Measurements from ENCODE around the gene MIEN1.
"Not testable (repeated sequence)": the region's sequence is repeated elsewhere in the genome, so short reads cannot be mapped to it uniquely, and the experiment has no call there.

The MIEN1 gene

DNA sequence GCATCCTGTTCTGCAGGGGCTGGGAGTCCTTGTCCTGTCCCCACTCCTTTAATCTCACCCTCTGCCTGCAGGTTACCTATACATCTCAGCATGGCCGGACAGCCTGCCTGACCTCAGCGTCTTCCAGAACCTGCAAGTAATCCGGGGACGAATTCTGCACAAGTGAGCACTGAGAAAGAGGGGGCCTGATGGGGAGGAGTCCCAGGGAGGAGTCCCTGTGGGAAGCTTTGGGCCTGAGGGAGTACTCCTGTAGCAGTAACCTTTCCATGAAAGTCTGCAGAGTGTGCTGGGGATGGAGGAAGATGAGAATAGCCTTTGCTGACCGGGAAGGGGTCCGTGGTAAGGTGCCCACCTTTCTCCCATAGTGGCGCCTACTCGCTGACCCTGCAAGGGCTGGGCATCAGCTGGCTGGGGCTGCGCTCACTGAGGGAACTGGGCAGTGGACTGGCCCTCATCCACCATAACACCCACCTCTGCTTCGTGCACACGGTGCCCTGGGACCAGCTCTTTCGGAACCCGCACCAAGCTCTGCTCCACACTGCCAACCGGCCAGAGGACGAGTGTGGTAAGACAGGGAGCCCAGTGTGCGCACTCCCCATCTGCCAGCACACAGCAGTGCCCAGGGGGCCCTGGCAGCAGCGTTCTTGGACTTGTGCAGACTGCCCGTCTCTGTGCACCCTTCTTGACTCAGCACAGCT, 14.8 kb downstream of the MIEN1 start:
- no peak for DNase-seq

DNA sequence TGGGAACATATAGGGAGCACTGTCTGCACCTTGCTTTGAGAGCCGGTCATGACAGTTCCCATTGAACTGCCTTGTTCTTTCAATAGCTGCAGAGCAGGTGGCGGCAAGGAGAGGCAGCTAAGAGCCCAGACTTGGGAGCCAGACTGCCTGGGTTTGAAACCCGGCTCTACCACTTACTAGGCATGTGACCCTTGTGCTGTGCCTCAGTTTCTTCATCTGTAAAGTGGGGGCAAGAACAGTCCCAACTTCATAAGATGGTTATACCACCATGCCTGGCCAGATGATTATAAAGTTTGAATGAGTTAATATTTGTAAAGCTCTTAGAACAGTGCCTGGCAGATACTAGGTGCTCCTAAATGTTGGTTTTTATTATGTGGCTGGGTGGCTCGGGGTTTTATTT, 16.1 kb downstream of the MIEN1 start:
- no peak for DNase-seq

DNA sequence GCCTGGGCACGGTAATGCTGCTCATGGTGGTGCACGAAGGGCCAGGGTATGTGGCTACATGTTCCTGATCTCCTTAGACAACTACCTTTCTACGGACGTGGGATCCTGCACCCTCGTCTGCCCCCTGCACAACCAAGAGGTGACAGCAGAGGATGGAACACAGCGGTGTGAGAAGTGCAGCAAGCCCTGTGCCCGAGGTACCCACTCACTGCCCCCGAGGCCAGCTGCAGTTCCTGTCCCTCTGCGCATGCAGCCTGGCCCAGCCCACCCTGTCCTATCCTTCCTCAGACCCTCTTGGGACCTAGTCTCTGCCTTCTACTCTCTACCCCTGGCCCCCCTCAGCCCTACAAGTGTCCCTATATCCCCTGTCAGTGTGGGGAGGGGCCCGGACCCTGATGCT, 18.5 kb downstream of the MIEN1 start:
- DNase-seq: no peak

DNA sequence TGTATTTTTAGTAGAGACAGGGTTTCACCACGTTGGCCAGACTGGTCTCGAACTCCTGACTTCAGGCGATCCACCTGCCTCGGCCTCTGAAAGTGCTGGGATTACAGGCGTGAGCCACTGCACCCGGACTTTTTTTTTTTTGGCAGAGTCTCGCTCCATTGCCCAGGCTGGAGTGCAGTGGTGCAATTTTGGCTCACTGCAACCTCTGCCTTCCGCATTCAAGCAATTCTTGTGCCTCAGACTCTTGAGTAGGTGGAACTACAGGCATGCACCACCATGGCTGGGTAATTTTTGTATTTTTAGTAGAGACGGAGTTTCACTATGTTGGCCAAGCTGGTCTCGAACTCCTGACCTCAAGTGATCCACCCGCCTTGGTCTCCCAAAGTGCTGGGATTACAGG, 19.3 kb downstream of the MIEN1 start:
- not testable (repeated sequence) for DNase-seq

DNA sequence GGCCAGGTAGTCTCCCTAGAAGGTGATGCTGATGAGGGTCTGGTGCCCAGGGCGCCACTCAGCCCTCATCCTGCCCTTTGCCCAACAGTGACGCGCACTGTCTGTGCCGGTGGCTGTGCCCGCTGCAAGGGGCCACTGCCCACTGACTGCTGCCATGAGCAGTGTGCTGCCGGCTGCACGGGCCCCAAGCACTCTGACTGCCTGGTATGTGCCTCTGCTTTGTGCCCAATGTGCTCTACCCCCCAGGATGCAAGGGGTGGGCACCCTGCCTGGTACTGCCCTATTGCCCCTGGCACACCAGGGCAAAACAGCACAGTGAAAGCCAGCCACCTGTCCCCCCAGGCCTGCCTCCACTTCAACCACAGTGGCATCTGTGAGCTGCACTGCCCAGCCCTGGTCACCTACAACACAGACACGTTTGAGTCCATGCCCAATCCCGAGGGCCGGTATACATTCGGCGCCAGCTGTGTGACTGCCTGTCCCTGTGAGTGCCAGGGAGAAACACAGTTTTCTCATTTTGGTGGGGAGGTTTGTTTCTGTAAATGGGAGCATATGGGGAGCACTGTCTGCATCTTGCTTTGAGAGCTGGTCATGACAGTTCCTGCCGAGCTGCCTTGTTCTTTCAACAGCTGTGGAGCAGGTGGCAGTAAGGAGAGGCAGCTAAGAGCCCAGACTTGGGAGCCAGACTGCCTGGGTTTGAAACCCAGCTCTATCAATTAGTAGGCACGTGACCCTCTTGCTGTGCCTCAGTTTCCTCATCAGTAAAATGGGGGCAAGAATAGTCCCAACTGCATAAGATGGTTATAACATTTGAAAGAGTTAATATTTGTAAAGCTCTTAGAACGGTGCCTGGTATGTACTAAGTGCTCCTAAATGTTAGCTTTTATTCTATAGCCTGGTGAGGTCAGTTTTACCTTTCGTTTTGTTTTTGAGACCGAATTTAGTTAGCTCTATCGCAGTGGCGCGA, 20.1 kb downstream of the MIEN1 start:
- no peak for DNase-seq

DNA sequence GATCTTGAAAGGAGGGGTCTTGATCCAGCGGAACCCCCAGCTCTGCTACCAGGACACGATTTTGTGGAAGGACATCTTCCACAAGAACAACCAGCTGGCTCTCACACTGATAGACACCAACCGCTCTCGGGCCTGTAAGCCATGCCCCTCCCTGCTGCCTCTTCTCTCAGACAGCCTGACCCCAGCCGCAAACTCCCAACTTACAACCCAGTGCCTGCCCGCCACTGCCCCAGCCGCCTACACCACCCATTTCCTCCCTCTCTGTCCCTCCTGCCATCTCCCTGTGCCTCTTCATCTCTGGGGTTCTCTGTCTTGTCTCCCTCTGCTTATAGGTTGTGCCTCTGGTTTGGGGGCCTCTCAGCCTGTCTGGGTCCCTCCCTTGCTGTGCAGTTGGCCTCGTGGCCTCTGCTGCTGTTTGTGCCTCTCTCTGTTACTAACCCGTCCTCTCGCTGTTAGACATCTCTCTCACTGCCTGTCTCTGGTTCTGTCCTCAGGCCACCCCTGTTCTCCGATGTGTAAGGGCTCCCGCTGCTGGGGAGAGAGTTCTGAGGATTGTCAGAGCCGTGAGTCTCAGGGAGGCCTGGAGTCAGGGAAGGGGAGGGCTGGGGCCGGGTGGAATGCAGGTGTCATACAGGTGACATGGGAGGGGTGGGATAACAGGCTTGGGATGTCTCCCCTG, 20.9 kb downstream of the MIEN1 start:
- DNase-seq: no peak

DNA sequence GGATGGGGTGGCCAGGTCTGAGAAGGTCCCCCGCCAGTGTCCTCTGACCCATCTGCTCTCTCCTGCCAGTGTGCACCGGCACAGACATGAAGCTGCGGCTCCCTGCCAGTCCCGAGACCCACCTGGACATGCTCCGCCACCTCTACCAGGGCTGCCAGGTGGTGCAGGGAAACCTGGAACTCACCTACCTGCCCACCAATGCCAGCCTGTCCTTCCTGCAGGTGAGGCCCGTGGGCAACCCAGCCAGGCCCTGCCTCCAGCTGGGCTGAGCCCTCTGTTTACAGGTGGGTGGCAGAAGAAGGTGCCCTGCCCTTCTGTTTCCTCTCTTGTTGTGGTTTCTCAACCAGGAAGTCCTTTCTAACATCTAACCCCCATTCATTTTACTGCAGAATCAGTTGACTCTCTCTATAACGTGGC, 23.4 kb downstream of the MIEN1 start:
- DNase-seq: no peak

DNA sequence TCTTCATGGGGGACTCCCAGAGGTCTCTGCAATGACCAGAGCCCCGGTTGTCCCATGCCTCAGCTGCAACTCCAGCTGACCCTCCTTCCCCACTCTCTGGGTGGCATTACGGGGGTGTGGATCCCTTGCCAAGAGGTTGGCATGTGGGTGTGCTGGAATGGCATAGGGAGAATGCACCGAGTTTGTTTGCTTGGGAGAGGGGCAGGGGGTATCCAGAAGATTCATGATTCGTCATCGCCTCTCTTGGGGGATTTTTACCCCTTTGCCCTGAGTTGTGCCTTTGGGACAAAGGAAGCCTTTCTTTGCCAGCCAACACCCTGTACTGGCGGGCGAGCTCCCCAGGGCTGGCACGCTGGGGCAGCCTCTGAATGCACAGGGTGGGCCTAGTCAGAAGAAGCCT, 23.9 kb downstream of the MIEN1 start:
- DNase-seq: no peak

DNA sequence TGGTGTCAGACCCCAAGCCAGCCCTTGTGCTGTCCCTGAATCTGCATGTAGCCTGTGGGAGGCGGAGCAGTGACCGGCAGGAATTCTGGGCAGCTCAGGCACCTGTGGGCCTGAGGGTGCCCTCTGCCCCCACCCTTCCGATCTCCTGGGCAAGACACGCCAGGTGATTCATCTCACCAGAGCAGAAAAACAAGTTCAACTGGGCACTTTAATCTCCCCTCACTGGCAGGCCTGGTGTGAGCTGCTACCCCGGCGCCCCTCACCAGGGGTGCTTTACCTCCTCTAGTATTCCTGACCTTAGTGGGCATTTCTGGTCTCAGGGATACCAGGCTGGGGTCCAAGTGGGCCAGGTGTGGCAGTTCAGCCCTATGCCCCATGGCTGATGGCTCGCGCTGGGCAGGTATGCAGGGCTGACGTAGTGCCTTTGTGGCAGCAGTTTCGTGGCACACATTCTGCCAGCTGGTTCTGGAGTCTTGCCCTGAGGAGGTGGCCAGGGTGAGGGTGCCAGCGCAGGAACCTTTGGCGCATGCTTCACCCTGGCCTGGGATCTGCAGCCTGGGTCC, 24.5 kb downstream of the MIEN1 start:
- DNase-seq: no peak

DNA sequence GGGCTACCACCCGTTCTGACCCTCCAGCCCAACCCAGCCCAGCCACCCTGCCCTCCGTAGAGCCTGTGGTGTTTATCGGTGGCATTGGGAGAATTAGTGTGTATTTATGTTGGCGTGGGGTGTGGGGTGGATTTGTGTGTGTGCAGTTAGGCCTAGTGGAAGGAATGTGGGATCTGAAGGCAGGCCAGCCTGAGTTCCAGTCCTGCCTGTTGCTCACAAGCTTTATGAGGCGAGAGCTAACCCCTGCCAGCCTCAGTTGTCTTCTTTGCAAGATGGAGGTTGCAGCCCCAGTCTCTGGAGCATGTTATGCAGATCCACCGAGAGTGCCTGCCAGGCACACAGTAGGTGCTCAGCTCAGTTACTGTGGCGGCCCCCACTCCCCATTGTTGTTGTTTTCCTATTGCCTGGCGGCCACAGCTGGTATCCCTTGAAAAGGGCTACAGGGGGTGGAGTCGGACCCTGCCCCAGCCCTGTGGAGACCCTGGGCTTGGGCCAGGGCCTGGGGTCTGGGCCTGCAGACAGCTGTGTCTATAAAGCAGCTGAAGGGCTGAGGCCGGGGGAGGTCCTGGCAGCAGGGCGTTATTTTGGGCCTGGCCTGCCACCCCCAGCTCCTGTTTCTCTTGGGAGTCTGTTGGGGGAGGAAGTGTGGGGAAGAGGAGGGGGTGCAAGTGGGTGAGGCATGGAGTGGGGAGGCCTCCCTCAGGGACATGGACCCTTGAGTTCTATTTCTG, 25.3 kb downstream of the MIEN1 start:
- no peak for DNase-seq

DNA sequence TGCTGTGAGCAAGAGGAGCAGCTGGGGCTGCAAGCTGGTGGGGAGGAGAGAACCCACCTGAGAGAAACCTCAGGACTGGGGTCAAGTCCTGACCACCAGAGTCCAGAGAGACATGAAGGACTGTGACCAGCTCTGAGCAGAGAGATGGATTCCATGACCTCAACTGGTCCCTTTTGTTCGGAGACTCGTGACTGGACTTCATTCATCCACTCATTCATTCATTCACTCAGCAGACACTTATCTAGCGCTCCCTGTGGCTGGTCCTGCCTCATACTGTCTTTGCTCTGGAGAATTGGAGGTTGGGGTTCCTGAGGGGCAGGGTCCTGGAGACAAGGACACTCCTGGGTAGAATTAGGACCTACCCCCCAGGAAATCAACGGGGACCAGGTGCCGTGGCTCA, 26.4 kb downstream of the MIEN1 start:
- no peak for DNase-seq

DNA sequence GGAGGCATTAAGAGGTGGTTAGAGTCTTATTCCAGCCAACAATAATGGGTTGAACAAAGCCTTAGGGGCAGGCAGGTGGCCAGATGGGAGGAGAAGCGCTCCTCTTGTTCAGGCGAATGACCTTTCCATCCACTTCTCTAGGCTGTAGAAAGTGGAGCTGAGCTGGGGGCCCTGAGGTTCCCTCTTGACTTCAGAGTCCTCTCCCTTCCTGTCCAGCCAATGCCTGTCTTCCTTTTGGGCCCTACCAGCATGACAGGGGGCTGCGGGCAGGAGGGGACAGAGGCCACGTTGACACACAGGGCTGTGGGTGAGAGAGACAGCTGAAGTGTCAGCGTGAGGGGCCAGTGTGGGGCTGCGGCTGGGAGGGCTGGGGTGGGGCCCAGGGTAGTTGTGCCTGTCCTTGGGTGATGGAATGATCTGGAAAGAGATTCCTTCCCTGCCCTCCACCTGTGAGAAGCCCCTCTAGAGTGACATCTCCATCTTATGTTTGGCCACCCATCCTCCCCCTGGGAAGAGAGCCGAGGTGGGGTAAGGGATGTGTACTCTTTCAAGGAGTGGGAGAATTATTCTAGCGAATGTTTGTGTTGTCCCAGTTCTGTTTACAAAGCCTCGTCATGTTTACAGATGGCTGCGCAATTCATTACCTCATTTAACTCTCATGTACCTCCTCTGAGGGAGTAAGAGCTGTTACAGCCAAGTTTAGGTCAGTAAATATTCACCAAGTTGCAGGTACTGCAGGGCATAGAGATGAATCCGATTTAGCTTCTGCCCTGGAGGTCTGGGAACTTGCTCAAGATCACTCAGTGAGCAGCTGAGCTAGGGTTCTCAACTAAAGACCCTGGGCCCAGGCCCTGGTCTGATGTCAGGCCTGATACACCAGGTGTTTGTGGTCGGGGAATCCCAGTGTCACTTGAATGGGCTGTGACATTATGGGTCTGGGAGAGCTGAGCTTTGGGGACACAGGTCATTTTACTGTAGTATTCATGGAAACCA, 27.1 kb downstream of the MIEN1 start:
- no peak for DNase-seq

DNA sequence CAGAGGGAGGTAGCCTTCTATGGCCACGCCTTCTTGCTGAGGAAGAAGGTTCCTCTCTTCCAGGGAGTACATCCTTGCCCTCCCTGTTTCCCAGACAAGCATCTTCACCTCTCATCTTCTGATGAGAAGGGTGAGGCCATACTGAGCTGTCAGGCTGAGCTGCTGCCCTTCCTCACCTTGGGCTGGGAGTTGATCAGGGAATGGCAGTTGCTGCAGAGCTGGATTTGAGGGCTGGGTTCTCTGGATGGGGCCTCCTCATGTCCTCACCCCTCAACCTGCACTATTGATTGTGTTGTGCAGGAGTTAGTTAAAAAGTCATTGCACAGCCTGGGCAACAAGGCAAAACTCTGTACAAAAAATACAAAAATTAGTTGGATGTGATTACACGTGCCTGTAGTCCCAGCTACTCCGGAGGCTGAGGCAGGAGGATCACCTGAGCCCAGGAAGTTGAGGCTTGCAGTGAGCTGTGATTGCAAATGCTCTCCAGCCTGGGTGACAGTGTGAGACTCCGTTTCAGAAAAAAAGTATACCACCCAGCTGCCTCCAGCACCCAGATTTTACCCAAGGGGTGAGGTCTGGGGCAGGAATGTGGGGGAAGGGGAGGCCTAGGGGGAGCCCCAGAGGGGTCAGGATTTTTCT, 28.4 kb downstream of the MIEN1 start:
- DNase-seq: no peak

DNA sequence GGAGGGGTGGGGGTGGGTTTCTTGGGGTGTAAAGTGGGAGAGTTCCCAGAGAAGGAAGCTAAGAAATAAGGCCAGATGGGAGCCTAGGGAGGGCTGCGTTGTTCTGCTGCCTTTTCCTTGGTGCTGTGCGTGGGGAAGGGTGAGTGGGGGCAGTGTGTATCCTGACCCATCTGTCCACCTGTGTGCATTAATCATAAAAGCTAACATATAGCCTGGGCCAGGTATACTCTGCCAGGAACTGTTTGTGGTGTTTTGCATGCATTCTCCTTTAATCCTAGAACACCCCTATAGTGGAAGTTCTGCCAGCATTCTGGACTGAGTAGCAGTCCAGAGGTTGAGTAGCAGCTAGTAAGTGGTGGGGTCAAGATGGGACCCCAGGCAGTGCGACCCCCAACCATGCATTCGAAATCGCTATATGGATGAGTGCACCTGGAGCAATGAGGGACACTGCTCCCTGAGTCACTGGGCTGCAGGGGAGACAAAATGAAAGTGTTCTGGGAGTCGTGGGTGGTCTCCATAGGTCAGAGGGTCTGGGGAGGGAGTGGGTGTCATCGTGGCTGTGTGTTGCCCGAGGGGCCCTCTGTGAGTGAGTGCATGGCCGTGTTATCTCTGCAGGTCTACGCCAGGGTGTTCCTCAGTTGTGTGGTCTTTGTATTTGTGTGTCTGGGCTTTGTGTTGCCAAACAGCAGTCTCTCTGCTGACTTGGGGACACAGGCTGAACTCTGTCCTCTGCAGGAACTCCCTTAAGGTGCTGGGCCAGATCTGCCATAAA, 29.1 kb downstream of the MIEN1 start:
- DNase-seq: no peak

DNA sequence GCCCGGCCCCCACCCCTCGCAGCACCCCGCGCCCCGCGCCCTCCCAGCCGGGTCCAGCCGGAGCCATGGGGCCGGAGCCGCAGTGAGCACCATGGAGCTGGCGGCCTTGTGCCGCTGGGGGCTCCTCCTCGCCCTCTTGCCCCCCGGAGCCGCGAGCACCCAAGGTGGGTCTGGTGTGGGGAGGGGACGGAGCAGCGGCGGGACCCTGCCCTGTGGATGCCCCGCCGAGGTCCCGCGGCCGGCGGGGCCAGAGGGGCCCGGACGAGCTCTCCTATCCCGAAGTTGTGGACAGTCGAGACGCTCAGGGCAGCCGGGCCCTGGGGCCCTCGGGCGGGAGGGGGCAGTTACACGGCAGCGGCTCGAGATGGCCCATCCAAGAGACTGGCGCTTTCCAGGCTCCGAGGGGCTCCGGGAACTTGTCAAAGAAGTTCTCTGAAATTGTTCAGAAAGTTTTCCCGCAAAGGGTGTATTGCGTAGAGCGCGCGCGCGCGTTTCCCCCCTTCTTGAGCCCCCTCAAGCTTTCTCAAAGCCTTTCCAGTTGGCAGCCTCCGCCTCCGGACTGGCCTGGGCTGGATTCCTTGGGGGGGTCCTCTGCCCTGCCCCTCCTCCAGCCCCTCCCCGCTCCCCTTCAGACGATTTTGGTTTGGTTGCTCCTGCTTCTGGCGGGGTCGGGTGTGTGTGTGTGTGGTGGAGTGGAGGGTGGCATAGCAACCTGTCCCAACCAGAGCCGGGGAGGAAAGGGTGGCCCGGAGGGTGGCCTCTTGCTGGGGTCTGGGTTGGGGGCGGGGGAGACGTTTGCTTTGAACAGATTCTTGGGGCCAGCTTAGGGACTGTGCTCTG, 30.0 kb downstream of the MIEN1 start:
- DNase-seq: no peak

DNA sequence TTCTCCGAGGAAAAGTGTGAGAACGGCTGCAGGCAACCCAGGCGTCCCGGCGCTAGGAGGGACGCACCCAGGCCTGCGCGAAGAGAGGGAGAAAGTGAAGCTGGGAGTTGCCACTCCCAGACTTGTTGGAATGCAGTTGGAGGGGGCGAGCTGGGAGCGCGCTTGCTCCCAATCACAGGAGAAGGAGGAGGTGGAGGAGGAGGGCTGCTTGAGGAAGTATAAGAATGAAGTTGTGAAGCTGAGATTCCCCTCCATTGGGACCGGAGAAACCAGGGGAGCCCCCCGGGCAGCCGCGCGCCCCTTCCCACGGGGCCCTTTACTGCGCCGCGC, 30.5 kb downstream of the MIEN1 start, which contains the start of gene ERBB2:
Gene ERBB2 (plus strand): TSS at position 247 of the 330 bp plus-strand sequence. CDS start 175 bp downstream, outside the sequence.
- DNase-seq: no peak

DNA sequence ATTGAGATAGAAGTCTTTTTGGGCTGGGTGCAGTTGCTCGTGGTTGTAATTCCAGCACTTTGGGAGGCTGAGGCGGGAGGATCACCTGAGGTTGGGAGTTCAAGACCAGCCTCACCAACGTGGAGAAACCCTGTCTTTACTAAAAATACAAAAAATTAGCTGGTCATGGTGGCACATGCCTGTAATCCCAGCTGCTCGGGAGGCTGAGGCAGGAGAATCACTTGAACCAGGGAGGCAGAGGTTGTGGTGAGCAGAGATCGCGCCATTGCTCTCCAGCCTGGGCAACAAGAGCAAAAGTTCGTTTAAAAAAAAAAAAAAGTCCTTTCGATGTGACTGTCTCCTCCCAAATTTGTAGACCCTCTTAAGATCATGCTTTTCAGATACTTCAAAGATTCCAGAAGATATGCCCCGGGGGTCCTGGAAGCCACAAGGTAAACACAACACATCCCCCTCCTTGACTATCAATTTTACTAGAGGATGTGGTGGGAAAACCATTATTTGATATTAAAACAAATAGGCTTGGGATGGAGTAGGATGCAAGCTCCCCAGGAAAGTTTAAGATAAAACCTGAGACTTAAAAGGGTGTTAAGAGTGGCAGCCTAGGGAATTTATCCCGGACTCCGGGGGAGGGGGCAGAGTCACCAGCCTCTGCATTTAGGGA, 31.0 kb downstream of the MIEN1 start:
- not testable (repeated sequence) for DNase-seq

DNA sequence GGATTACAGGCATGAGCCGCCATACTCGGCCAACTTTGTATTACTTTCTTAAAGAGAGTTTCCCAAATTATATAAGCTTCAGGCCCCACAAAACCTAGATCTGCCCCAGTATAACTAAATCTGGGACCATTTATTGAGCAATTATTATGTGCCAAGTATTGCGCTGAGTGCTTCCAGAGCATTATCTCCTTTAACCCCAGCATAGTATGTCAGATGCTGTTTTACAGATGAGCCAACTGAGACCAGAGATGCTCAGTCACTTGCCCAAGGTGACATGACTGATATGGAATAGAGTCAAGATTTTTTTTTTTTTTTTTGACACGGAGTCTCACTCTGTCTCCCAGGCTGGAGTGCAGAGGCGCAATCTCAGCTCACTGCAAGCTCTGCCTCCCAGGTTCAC, 32.4 kb downstream of the MIEN1 start:
- DNase-seq: no peak

All from NCI-H748 treated with DMSO at 0.1 percent for 48 hours (cell line).